GM12872 (cell line): ENCODE results near the gene SLC7A10.

ENCODE experiments used
- TF ChIP-seq, protein P1 (sequence below): IDR thresholded peaks from 3 replicates; pipeline ENCODE4 v1.5.1; 2011; ENCODE audit warnings: low read depth, mild to moderate bottlenecking, low read length, moderate library complexity; ENCODE audit not compliant: insufficient read depth

The SLC7A10 gene

DNA sequence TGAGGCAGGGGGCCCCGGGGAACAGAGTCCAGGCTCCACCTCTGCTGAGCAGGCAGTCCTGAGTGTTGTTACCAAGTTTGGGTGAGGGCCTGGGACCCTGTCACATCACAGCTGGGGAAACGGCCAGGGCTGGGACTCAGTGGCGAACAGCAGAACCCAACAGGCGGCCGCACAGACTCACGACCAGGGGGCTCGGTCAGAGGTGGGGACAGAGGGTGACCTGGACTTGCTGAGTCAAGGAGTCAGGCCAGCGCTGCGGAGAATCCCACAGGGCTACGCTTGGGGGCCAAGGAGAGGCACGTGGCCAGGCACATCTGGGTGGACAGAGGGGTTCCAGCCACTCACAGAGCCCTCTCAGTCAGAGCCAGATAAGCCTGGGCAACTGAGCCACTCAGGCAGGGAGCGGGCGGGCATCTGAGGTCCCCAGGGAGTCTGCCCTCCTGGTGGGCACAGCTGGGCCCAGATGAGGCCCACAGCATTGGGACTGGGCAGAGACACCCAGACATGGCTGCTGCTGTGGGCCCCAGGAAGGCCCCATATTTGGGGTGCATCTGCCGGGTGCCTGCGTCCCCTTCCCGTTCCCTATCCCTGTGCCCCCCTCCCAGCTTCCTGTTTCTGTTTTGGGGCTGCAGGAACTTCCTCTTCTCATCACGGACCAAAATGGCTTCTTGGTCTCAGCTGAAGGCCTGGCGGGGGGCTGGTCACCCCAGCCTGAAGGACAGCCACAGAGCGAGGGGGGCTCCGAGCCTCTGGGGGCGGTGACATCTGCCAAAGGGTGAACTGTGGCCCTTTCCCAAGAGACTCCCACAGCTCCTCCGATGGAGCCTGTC is 42.7 kb upstream of the SLC7A10 start:
- TF ChIP-seq, protein P1, sequence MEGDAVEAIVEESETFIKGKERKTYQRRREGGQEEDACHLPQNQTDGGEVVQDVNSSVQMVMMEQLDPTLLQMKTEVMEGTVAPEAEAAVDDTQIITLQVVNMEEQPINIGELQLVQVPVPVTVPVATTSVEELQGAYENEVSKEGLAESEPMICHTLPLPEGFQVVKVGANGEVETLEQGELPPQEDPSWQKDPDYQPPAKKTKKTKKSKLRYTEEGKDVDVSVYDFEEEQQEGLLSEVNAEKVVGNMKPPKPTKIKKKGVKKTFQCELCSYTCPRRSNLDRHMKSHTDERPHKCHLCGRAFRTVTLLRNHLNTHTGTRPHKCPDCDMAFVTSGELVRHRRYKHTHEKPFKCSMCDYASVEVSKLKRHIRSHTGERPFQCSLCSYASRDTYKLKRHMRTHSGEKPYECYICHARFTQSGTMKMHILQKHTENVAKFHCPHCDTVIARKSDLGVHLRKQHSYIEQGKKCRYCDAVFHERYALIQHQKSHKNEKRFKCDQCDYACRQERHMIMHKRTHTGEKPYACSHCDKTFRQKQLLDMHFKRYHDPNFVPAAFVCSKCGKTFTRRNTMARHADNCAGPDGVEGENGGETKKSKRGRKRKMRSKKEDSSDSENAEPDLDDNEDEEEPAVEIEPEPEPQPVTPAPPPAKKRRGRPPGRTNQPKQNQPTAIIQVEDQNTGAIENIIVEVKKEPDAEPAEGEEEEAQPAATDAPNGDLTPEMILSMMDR: no peak

DNA sequence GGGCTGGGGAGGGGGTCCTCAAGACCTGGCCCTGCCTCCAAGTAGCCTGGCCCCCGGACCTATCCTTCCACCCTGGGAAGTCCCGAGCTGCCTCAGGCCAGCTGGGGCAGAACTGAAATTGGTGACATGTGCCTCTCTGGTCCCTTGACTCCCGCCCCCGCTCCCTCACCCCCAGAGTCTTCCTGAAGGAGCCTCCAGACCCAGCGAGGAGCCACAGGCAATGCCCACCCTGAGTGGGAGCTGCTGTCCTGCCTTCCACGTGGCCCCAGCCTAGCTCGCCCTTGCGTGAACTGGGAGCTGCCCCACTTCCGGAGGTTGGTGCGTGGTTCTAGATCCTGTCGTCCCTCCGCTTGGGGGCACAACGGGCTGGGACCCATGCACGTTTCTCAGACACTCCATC is 42.1 kb upstream of the SLC7A10 start:
- TF ChIP-seq, protein P1: no peak

DNA sequence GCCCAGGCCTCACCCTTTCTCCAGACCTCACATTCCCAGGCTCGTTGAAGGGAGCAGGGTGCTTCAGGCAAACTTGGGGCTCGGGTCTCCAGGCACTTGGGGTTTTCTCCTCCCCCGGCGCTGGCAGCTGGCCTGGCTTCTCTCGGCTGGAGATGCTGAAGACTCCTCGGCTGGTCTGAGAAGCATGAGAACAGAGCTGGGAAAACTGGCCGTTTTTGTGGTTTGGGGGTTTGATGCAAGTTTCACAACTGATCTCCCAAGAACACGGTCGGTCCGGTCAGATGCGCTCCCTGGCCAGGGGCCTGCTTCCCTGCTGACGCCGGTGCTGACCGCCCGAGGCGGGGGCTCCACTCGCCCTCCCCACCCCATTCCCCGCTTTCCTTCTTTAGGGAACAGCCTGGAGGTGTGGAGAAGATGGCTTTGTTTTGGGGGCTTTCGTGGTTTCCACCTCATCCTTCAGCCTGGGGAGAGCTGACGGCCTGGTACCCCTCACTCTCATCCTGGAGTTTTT is 41.4 kb upstream of the SLC7A10 start:
- TF ChIP-seq, protein P1: no peak

DNA sequence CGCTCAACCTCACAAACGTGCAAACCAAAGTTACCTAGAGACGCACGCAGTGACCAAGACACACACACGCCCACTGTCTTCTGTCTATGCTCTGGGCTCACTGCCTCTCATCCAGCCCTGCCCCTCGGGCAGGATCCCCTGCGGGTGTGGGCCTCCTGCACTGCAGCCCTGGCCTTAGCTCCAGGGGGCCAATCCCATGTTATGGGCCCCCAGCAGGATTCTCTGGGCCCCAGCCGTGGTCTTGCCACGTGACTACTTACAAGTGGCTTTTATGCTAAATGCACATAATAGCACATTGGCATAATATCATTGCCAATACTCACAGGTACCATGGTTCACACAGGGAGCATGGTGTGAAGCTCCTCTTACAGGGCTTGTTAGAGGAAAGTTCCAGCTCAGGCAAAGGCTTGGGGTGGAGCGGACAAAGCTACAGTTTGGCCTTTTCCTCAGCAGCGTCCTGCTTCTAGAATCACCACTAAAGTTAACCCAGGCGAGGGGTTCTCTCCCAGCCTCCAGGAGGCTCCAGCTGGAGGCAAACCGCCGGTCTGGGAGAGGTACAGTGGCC is 39.3 kb upstream of the SLC7A10 start:
- TF ChIP-seq, protein P1: no peak

DNA sequence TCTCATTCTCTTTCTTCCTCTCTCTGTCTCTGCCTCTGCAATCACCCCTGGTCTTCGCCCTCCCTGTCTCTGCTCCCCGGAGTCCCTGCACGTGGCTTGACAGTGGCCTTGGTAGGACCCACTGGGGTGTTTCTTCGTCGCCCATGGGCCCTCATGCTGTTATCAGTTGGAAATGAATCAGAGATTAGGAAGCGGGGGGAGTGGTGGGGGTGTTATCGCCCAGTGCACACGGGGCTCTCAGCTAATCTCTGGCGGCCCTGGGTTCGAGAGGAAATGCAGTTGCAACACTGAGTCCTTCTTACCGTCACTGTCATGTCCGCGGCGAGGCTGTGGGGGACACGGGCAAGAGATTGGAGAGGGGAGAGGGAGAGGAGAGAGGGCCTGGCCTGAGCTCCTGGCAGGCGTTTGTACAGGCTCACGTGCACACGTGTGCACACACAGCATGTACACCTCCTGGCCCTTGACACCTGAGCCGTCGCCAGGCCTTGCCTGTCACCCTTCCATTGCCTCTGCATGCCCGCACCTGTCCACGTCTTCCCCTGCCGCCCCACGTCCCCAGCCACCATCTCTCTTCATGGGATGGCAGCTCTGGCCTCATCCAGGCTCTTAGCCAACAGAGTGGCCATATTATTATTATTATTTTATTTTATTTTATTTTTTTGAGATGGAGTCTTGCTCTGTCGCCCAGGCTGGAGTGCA is 37.8 kb upstream of the SLC7A10 start:
- TF ChIP-seq, protein P1: no peak

DNA sequence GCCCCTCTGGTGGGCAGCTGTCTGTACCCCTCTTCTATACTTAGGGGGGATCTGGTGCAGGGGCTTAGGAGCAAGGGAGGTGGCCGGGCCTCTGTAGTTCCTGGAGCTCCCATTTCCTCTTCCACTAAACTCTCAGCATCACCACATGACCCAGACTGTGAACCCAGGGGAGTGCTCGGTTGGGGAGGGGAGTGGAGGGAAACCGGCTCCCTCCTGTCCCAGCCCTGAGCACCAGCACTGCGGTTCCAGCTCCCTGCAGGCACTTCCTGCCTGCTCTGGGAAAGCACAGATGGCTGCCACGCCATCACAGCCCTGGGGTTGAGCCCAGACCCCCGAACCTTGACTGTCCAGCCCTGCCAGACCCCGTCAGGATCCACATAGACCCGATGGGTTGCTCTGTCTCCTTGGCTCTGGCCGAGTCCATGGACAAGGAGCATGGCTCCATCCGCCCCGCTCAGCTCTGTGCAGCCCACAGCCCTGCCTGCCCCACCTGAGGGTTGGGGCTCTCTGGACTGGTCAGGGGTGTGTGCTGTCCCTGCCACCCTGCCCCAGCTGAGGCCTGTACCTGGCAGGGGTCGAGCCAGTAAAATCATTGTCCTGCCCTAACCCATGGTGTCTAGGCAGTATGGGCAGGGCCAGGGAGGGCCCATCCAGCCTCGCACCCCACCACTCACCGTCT is 36.0 kb upstream of the SLC7A10 start:
- TF ChIP-seq, protein P1: no peak
